Fibroblast of lung (primary cell): ENCODE results near the gene MEGF9. TPM values are rescaled to one million over a fixed set of nuclear protein-coding genes. Genes with fewer than 3 reads are reported as not detected.

Experiments
- DNase-seq, 2 donors: peaks; one replicate each; pipeline versions ENCODE4 v3.0.0 to v3.0.0-alpha.2; 2010; ENCODE audit warnings: low read depth in 2 of 2
- H2AFZ ChIP-seq: 2 replicates; pipeline ENCODE4 v1.5.1; 2012; ENCODE audit warnings: low read length, control low read depth, inconsistent platforms
- H3K27ac ChIP-seq: 2 replicates; pipeline ENCODE4 v1.5.1; 2011; ENCODE audit warnings: low read length, control low read depth; ENCODE audit not compliant: insufficient read depth
- H3K27me3 ChIP-seq: 2 replicates; pipeline ENCODE4 v1.5.1; 2011; ENCODE audit warnings: mild to moderate bottlenecking, low read length; ENCODE audit not compliant: control insufficient read depth, insufficient read depth
- H3K36me3 ChIP-seq: 2 replicates; pipeline ENCODE4 v1.5.1; 2011; ENCODE audit warnings: low read length; ENCODE audit not compliant: control insufficient read depth, insufficient read depth
- H3K4me1 ChIP-seq: 2 replicates; pipeline ENCODE4 v1.5.1; 2011; ENCODE audit warnings: low read length; ENCODE audit not compliant: control insufficient read depth, insufficient read depth; ENCODE audit errors: extremely low read depth
- H3K4me2 ChIP-seq: 2 replicates; pipeline ENCODE4 v1.5.1; 2011; ENCODE audit warnings: low read length, control low read depth; ENCODE audit not compliant: insufficient read depth; ENCODE audit errors: extremely low read depth
- H3K4me3 ChIP-seq, 4 experiments: fragments of 200-600 bp in 1 of 4; sonication (generic) in 1 of 4; replicated peaks in 1 of 4; 2 replicates each; pipeline ENCODE4 v1.5.1; 2011 to 2016; ENCODE audit warnings: low read length in 4 of 4, low read depth in 3 of 4, mild to moderate bottlenecking in 3 of 4, control low read depth in 2 of 4, inconsistent platforms in 1 of 4, mixed read lengths in 1 of 4; ENCODE audit not compliant: insufficient read depth in 1 of 4; ENCODE audit errors: control extremely low read depth in 1 of 4
- H3K79me2 ChIP-seq: 2 replicates; pipeline ENCODE4 v1.5.1; 2012; ENCODE audit warnings: mild to moderate bottlenecking, low read length, inconsistent platforms; ENCODE audit not compliant: control insufficient read depth, insufficient read depth
- H3K9ac ChIP-seq: 2 replicates; pipeline ENCODE4 v1.5.1; 2011; ENCODE audit warnings: mild to moderate bottlenecking, low read length, control low read depth; ENCODE audit not compliant: insufficient read depth
- H3K9me3 ChIP-seq: 2 replicates; pipeline ENCODE4 v1.5.1; 2012; ENCODE audit warnings: low read depth, low read length; ENCODE audit not compliant: control insufficient read depth, insufficient read depth
- H4K20me1 ChIP-seq: 2 replicates; pipeline ENCODE4 v1.5.1; 2011; ENCODE audit warnings: low read length; ENCODE audit not compliant: control insufficient read depth, insufficient read depth; ENCODE audit errors: extremely low read depth
- EZH2 ChIP-seq: IDR thresholded peaks from 2 replicates; pipeline ENCODE4 v1.5.1; 2012; ENCODE audit warnings: low read length, control low read depth, mild to moderate bottlenecking; ENCODE audit errors: missing control alignments
- polyA plus RNA-seq, 2 donors: library from polyadenylated mRNA; depleted of rRNA in 1 of 2; stranded (reverse) in 1 of 2; unstranded in 1 of 2; fragments of >200 nt; gene quantifications; 2 replicates each; pipeline ENCODE4 v1.2.1, GENCODE V29; 2011 to 2012; ENCODE audit warnings: missing spikeins in 1 of 2
- total RNA-seq: library from RNA; depleted of rRNA; stranded (reverse); fragments of >200 nt; gene quantifications from 2 replicates; pipeline ENCODE4 v1.2.1, GENCODE V29; 2014
- TF ChIP-seq, protein P1 (sequence below), 2 donors: IDR thresholded peaks in 1 of 2; conservative IDR thresholded peaks in 1 of 2; 1 replicate in 1 of 2; 2 replicates in 1 of 2; pipeline ENCODE4 v1.5.1; 2011 to 2012; ENCODE audit warnings: low read length in 2 of 2, control low read depth in 1 of 2, inconsistent platforms in 1 of 2, low read depth in 1 of 2, mild to moderate bottlenecking in 1 of 2

MEGF9 gene
- total and polyA plus RNA-seq, 2 donors (not counting 1 experiment from before 2014, with no cell fraction given), result 15.8 to 24.9 TPM

DNA sequence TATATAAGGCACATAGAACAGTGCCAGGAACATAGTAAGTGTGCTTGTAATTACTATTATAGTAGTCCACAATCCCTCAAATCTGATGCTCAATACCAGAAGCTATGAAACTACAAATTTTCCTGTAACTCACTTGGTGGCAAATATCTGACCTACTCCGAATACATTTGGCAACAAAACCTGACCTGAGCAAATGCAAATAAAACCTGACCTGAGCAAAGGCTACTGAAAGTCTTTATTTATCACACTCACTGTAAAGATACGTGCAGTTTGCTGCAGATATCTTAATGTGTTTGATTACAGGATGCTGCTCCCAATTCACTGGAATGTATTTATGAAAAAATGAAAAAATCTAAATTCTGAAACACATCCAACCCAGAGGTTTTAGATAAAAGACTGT is 7.1 kb downstream of the MEGF9 start:
- no peaks in the 10 kb centered on the region for H3K9me3 ChIP-seq
- H2AFZ ChIP-seq, result no peak overlapping the region
- H3K4me1 ChIP-seq, result peaks cover 11% of the 10 kb centered on the region
- no peaks in the 10 kb centered on the region for H3K27me3 ChIP-seq
- no peak overlapping the region for H3K4me3 ChIP-seq
- H3K4me2 ChIP-seq, result no peak overlapping the region
- H3K79me2 ChIP-seq, result peaks cover 17% of the 10 kb centered on the region
- no peaks in the 10 kb centered on the region for H3K36me3 ChIP-seq
- no peaks in the 10 kb centered on the region for H4K20me1 ChIP-seq
- no peak overlapping the region for H3K9ac ChIP-seq
- DNase-seq, result no peak
- no peak overlapping the region for H3K27ac ChIP-seq
- TF ChIP-seq, protein P1, sequence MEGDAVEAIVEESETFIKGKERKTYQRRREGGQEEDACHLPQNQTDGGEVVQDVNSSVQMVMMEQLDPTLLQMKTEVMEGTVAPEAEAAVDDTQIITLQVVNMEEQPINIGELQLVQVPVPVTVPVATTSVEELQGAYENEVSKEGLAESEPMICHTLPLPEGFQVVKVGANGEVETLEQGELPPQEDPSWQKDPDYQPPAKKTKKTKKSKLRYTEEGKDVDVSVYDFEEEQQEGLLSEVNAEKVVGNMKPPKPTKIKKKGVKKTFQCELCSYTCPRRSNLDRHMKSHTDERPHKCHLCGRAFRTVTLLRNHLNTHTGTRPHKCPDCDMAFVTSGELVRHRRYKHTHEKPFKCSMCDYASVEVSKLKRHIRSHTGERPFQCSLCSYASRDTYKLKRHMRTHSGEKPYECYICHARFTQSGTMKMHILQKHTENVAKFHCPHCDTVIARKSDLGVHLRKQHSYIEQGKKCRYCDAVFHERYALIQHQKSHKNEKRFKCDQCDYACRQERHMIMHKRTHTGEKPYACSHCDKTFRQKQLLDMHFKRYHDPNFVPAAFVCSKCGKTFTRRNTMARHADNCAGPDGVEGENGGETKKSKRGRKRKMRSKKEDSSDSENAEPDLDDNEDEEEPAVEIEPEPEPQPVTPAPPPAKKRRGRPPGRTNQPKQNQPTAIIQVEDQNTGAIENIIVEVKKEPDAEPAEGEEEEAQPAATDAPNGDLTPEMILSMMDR (conservative IDR thresholded peaks at IDR 0.05 in 1 of 2, IDR thresholded peaks at IDR 0.05 in 1 of 2; ENCODE audit: low read depth in 1 of 2, low read length in 2 of 2), result no peak
- no peak for TF ChIP-seq EZH2

DNA sequence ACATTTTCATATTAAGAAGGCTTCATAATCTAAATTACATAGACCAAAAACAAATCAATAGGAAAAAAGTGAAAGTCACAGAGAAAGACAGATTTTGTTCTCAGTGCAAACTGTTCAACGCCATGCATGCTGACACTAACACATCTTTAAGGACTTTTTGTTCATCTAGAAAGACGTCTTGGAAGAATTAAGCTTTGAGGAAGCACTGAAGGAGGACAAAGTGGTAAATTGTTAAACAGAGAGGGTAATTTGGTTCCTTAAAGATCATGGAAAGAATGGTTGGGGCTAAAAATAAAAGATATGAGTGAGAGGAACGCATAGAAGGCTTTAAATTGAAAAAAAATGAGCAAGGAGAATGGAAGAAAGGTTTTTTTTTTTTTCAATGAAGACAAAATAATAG is 9.1 kb downstream of the MEGF9 start:
- DNase-seq, result no peak
- H3K9ac ChIP-seq, result no peak overlapping the region
- H3K4me2 ChIP-seq, result no peak overlapping the region
- H3K27ac ChIP-seq, result no peak overlapping the region
- H4K20me1 ChIP-seq, result no peaks in the 10 kb centered on the region
- no peak overlapping the region for H3K4me3 ChIP-seq
- H3K36me3 ChIP-seq, result no peaks in the 10 kb centered on the region
- TF ChIP-seq, protein P1 (conservative IDR thresholded peaks at IDR 0.05 in 1 of 2, IDR thresholded peaks at IDR 0.05 in 1 of 2; ENCODE audit: low read depth in 1 of 2, low read length in 2 of 2), result no peak
- no peak for TF ChIP-seq EZH2
- no peaks in the 10 kb centered on the region for H3K27me3 ChIP-seq
- peaks cover 7% of the 10 kb centered on the region for H3K4me1 ChIP-seq
- H3K79me2 ChIP-seq, result peaks cover 11% of the 10 kb centered on the region
- no peak overlapping the region for H2AFZ ChIP-seq
- no peaks in the 10 kb centered on the region for H3K9me3 ChIP-seq

DNA sequence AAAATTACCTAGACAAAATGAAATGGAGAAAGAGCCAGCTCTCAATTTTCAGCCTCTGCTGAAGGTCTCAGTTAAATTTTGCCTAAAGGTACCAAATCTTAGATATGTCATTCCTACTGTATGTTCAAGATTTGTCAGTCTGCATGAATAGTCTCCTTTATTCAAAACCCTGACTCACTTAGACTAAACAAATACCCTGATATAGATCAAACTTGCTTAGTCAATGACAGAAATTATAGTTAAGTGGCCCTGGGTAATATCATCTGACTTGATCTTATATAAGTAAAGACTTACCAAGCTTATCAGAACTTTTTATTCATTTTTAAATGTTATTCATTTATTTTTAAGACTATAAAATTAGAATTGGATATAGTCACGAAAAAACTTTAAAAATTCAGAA is 12.2 kb downstream of the MEGF9 start:
- Histone ChIP-seq H3K9ac (no peak overlapping the region), H3K4me1 (peaks cover 3% of the 10 kb centered on the region), H3K36me3 (no peaks in the 10 kb centered on the region), H3K27ac (no peak overlapping the region), H3K27me3 (no peaks in the 10 kb centered on the region), H3K79me2 (no peaks in the 10 kb centered on the region), H3K9me3 (no peaks in the 10 kb centered on the region), H3K4me2 (no peak overlapping the region), H2AFZ (no peak overlapping the region), H3K4me3 (no peak overlapping the region), H4K20me1 (no peaks in the 10 kb centered on the region)
- peak in 1 of 2 donors; percentile 40 for DNase-seq
- TF ChIP-seq, protein P1 (conservative IDR thresholded peaks at IDR 0.05 in 1 of 2, IDR thresholded peaks at IDR 0.05 in 1 of 2; ENCODE audit: low read depth in 1 of 2, low read length in 2 of 2), result no peak
- no peak for TF ChIP-seq EZH2
